Osteoblast (primary cell): Measurements from ENCODE around the gene SCN3B. TPM values are rescaled to one million over a fixed set of nuclear protein-coding genes. Genes with fewer than 3 reads are reported as not detected.

Experiments used
- DNase-seq: peaks from one replicate; pipeline ENCODE4 v3.0.0; 2011; ENCODE audit warnings: low spot score, mixed read lengths; ENCODE audit not compliant: insufficient read length; ENCODE audit errors: missing footprints
- H2AFZ ChIP-seq: 2 replicates; pipeline ENCODE4 v1.6.0; 2011; ENCODE audit warnings: mild to moderate bottlenecking, low read length
- H3K27ac ChIP-seq: 2 replicates; pipeline ENCODE4 v1.5.1; 2011; ENCODE audit warnings: mild to moderate bottlenecking, low read depth, low read length, moderate library complexity
- H3K27me3 ChIP-seq: 2 replicates; pipeline ENCODE4 v1.6.0; 2012; ENCODE audit warnings: mild to moderate bottlenecking, control low read depth, inconsistent platforms, low read length, moderate library complexity; ENCODE audit not compliant: insufficient read depth
- H3K36me3 ChIP-seq: 2 replicates; pipeline ENCODE4 v1.5.1; 2011; ENCODE audit warnings: mild to moderate bottlenecking, low read length, control low read depth, moderate library complexity; ENCODE audit not compliant: insufficient read depth
- H3K4me1 ChIP-seq: 2 replicates; pipeline ENCODE4 v1.5.1; 2011; ENCODE audit warnings: mild to moderate bottlenecking, low read length, control low read depth, moderate library complexity; ENCODE audit not compliant: insufficient read depth
- H3K4me2 ChIP-seq: 2 replicates; pipeline ENCODE4 v1.6.0; 2011; ENCODE audit warnings: mild to moderate bottlenecking, low read length; ENCODE audit not compliant: insufficient read depth
- H3K4me3 ChIP-seq: fragments of 200-600 bp; sonication (generic); 3 replicates; pipeline ENCODE4 v1.5.1; 2012; ENCODE audit warnings: mild to moderate bottlenecking, low read length, inconsistent platforms; ENCODE audit not compliant: insufficient read depth
- H3K79me2 ChIP-seq: 2 replicates; pipeline ENCODE4 v1.6.0; 2012; ENCODE audit warnings: mild to moderate bottlenecking, low read length, control low read depth, inconsistent platforms; ENCODE audit not compliant: insufficient read depth
- H3K9me3 ChIP-seq: 2 replicates; pipeline ENCODE4 v1.5.1; 2011; ENCODE audit warnings: low read depth, low read length, control low read depth
- H4K20me1 ChIP-seq: 2 replicates; pipeline ENCODE4 v1.6.0; 2012; ENCODE audit warnings: mild to moderate bottlenecking, low read length, control low read depth; ENCODE audit not compliant: insufficient read depth
- total RNA-seq: library from RNA; depleted of rRNA; stranded (reverse); fragments of >200 nt; gene quantifications from 2 replicates; pipeline ENCODE4 v1.2.3, GENCODE V29; 2012
- TF ChIP-seq, protein P1 (sequence below): IDR thresholded peaks from 2 replicates; pipeline ENCODE4 v1.5.1; 2011; ENCODE audit warnings: mild to moderate bottlenecking, low read depth, low read length, moderate library complexity; ENCODE audit errors: extremely low read depth

SCN3B gene
- total RNA-seq, 1 donor: under 0.01 TPM

DNA sequence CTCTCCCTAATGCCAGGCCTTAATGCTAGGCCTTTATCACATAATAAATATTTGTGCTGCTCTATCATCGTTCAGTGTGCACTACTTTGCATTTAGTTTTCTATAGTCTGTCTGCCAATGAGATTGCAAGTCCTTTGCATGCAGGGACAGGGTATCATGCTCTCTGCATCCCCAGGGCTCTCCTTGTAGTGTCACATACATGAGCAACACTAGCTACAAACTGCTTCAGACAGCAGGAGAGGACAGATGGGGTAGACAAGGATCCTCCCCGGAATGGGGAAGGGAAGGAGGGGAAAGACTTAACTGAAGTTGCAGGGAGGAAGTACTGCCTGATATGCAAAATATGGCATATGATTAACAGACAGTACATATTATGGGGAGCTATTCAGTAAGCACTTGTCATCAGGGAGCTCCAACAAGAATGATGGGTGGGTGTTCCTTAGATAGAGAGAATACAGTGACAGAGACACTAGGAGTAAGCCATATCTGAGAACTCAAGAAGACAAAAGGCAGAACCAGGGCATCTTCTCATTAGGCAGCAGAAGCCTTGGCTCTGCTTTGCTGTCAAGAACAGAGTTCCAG is 44.2 kb upstream of the SCN3B start:
- H3K9me3 ChIP-seq: no peaks in the 10 kb centered on the region
- peaks cover 8% of the 10 kb centered on the region for H3K4me1 ChIP-seq
- no peak overlapping the region for H3K4me2 ChIP-seq
- H2AFZ ChIP-seq: no peak overlapping the region
- no peak overlapping the region for H3K4me3 ChIP-seq
- DNase-seq: no peak
- H3K36me3 ChIP-seq: no peaks in the 10 kb centered on the region
- no peaks in the 10 kb centered on the region for H3K79me2 ChIP-seq
- no peaks in the 10 kb centered on the region for H4K20me1 ChIP-seq
- TF ChIP-seq, protein P1, sequence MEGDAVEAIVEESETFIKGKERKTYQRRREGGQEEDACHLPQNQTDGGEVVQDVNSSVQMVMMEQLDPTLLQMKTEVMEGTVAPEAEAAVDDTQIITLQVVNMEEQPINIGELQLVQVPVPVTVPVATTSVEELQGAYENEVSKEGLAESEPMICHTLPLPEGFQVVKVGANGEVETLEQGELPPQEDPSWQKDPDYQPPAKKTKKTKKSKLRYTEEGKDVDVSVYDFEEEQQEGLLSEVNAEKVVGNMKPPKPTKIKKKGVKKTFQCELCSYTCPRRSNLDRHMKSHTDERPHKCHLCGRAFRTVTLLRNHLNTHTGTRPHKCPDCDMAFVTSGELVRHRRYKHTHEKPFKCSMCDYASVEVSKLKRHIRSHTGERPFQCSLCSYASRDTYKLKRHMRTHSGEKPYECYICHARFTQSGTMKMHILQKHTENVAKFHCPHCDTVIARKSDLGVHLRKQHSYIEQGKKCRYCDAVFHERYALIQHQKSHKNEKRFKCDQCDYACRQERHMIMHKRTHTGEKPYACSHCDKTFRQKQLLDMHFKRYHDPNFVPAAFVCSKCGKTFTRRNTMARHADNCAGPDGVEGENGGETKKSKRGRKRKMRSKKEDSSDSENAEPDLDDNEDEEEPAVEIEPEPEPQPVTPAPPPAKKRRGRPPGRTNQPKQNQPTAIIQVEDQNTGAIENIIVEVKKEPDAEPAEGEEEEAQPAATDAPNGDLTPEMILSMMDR: no peak
- no peaks in the 10 kb centered on the region for H3K27me3 ChIP-seq
- no peak overlapping the region for H3K27ac ChIP-seq

DNA sequence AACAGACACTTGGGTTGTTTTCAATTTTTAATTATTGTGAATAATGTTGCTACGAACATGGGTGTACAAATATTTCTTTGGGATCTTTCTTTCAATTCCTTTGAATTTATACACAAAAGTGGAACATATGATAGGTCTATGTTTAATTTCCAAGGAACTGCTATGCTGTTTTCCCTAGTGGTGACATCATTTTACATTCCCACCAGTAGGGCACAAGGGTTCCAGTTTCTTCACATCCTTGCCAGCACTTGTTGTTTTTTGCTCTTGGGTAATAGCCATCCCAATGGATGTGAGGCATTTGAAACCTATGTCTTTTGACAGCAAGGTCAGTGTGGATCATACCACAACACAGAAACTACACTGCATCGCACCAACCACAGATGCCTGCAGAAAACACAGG is 41.8 kb upstream of the SCN3B start:
- Histone ChIP-seq H3K79me2 (no peaks in the 10 kb centered on the region), H3K27me3 (peaks cover 21% of the 10 kb centered on the region), H3K27ac (no peak overlapping the region), H2AFZ (no peak overlapping the region), H3K9me3 (no peaks in the 10 kb centered on the region), H3K4me3 (no peak overlapping the region), H4K20me1 (no peaks in the 10 kb centered on the region), H3K36me3 (no peaks in the 10 kb centered on the region), H3K4me2 (no peak overlapping the region), H3K4me1 (no peaks in the 10 kb centered on the region)
- TF ChIP-seq, protein P1: peak; percentile 40
- peak; percentile 38 for DNase-seq

DNA sequence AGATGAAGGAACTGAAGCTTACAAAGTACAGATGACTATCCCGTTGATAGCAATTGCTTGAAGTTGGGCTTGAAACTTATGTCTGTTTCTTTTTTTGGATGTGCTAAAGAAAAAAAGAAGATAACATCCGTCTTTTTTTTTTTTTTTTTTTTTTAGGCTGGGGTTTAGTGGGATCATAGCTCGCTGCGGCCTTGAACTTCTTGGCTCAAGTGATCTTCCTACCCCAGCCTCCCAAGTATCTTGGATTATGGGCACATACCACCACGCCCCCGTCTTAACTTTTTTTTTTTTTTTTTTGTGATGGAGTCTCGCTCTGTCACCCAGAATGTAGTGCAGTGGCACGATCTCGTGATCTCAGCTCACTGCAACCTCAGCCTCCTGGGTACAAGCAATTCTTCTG is 40.8 kb upstream of the SCN3B start:
- H3K4me2 ChIP-seq: no peak overlapping the region
- H3K9me3 ChIP-seq: no peaks in the 10 kb centered on the region
- no peaks in the 10 kb centered on the region for H3K36me3 ChIP-seq
- H4K20me1 ChIP-seq: no peaks in the 10 kb centered on the region
- no peak overlapping the region for H3K27ac ChIP-seq
- H3K4me3 ChIP-seq: no peak overlapping the region
- no peak overlapping the region for H2AFZ ChIP-seq
- no peak for DNase-seq
- TF ChIP-seq, protein P1: no peak
- no peaks in the 10 kb centered on the region for H3K79me2 ChIP-seq
- peaks cover 22% of the 10 kb centered on the region for H3K27me3 ChIP-seq
- no peaks in the 10 kb centered on the region for H3K4me1 ChIP-seq

DNA sequence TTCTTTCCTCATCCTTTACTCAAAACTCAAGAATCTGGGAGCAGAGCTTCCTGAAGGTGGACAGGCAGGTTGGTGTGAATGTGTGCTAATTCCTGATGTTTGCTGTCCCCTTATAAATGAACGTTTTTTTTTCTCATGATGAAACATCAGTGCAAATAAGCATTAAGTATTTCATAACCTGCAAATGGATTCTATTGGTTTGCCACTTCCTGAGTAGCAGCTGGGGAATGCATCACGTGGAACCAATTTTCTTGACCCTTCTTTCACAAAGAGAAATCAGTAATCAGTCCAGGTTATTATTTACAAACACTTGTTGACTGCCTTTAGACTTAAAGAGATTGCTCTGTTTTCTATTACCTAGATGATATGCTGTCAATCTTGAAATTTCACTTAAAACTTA is 40.1 kb upstream of the SCN3B start:
- no peaks in the 10 kb centered on the region for H3K79me2 ChIP-seq

More for the DNA sequence above, 40.1 kb upstream of the SCN3B start:
- TF ChIP-seq, protein P1: no peak
- Histone ChIP-seq H3K27ac (no peak overlapping the region), H3K27me3 (peaks cover 22% of the 10 kb centered on the region), H4K20me1 (no peaks in the 10 kb centered on the region), H3K36me3 (no peaks in the 10 kb centered on the region), H3K9me3 (no peaks in the 10 kb centered on the region), H3K4me1 (no peaks in the 10 kb centered on the region), H3K4me3 (no peak overlapping the region), H2AFZ (no peak overlapping the region), H3K4me2 (no peak overlapping the region)
- DNase-seq: no peak
